Activated CD4-positive, CD25-positive, alpha-beta regulatory T cell treated with anti-CD3 and anti-CD28 coated beads, Interleukin-2, amount 50 U/mL, for 16 hours (primary cell): ENCODE results near the gene LIFR.

ENCODE experiments used
- DNase-seq: peaks from one replicate; pipeline ENCODE4 v3.0.0-alpha.2; 2020; ENCODE audit warnings: low read depth, low spot score

Gene LIFR

DNA sequence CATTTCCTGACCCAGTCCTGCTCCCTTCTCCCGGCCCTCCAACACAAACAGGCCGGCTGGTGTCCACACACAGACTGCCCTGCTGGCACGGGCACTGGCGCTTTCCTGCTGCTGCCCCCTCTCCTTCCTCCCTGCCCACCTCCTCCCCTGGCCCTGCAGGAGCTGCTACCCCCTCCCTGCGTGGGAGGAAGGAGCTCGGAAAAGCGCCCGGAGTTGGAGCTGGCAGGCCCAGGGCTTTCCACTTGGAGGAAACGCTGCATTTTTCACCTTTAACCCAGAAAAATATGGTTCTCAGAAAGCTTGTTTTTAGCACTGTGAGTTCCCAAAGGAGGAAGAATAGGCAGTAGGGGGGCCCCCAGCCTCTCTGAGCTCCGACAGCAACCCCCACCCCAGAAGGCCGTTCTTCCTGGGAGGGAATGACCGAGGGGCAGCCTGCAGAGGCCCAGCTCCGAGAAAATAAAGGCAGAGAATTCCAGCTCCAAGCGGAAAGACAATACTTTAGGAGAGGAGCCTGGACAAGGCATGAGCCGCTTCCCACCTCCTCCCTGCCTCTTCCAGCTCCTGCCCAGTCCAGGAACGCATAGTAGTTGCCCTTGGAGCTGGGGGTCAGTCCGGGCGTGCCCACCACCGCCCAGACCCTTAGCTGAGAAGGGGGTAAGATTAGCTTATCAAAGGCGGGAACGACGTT lies 88.9 kb downstream of the LIFR start:
- no peak for DNase-seq

DNA sequence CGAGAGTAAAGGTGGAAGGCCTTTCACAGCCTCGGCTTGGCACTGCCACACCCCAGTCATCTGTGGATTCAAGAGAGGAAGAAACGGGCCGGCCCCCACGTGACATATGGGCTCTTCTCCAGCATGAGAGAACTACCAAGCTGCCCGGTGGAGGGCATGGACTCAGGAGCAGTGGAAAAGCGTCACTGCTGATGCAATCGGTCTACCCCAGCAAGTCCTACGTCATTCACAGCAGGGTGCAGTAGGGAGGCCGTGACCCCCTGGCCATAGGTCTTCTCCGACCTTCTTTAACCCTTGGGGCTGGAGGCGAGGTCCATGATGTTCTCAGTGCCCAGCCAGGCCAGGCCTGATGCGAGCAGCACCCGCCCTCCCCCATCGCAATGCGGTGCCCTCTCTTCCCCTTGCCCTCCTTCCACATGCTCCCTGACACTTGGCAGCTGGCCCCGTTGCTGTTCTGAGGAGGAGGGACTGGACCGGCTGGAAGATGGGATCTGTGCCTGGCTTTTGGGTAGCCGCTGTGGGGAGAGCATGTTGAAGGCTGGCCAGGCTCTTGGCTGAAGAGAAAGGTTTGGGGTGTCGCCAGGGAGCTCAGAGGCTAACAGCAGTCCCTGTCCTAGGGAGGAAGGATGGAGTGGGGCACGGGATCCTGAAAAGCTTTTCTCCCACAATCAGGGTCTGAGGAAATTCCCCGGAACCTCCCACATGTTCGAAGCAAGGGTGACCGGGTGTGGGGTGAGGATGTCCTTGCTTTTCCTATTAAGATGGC lies 89.8 kb downstream of the LIFR start:
- DNase-seq: no peak

DNA sequence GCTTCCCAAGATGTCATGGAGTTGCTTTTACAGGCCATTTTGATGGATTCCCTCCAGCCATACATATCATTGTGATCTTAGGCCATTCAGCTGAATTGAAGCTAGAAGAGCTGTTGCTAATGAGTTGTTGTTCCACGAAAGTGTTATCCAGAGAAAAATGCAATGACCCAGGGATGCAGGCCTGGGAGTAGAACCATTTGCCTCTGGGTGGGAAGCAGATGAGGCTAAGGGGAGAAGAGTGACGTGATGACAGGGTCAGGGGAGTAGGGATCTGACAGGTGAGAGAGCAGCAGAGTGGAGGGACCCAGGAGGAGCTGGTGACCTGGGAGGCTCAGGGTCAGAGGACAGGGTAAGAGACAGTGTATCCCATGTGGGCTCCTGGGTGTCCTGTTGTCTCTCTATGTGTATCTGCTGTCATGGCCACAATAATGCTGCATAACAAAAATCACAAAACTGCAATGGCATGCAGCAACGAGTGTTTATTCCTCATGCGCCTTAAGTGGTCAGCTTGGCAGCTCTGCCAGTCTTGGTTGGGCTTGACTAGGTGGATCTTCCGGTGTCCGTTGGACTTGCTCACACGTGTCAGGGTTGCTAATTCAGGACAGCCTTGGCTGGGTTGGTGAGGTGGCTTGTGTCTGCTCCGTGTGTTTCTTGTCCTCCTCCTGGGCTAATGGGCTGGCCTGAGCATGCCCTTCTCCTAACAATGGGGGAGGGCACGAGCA lies 90.6 kb downstream of the LIFR start:
- DNase-seq: no peak

DNA sequence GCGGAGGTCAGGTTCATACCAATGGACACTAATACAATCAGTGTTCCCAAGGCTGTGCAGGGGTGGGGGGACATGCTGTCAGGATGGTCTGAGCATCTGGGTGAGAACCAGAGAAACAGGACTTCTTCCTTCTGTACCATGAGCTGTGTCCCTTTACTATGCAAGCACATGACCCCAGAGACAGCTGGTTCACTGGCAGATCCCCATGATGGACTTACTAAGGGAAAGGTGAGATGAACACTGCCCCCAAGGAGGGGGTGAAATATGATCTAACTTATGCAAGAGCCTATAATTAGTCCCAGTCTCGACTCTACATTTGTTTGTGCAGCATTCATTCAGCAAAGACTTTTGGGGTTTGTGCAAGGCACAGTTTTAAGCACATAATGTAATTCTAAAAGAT lies 91.4 kb downstream of the LIFR start:
- no peak for DNase-seq

DNA sequence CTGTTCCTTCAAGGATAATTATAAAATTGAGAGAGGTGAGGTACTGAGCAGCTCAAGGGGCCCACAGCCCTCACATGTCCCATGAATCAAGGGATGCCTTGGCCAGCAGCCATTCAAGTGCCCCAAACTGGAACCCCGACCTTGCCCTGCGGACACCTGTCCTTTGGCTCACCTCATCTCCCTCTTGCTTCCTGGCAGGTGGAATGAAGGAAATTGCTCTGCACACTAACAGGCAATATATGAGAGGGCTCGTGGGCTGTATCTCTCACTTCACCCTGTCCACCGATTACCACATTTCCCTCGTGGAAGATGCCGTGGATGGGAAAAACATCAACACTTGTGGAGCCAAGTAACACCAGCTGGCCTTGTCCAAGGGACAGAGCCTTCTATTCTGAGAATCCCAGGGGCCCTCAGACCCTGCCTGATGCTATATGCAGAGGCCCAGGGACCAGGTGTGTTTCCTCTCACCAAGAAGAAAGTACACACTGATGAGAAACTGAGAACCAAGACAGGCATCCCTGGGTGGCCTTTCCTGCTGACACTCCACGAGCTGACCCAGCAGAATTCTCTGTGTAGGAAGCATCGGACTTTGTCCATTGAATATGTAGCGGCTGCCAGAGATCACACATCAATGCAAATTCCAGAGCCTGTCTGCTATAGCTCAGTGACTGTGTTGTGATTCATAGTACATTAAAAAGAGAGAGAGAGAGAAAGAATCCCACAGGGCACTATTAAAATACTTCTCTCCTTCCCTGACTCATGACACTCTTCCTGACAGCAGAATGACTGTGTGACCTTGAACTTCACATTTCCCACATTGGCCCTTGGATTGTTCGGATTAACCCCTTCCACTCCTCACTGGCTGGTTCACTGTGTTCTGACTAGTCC lies 92.6 kb downstream of the LIFR start:
- no peak for DNase-seq

DNA sequence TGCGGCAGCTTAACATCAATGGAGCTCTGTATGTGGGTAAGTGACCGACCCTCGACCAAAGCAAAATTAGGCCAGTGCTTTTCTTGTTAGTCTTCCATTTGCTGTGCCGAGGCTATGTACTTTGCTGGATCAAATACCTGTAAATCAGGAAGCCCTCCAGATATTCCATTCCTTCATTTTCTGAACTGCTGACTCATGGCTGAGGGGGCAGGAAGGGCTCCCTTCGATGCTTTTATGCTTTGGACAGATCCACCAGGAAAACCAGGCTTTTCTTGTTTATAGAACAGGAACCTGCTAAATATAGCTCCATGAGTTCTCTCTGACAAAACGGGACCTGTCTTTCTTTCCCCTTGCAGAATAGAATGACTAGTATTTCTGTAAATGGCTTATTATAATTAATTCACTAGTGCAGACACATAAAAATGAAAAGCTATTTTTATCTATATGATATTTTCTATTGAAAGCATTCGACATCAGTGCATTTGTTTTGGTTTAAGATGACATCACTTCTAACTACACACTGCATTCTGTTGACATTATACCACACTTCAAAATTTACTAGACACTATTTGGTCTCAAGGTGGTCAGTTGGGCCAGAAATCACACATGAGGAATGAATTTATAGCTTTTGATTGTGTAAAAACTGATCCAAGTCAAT lies 93.3 kb downstream of the LIFR start:
- no peak for DNase-seq

DNA sequence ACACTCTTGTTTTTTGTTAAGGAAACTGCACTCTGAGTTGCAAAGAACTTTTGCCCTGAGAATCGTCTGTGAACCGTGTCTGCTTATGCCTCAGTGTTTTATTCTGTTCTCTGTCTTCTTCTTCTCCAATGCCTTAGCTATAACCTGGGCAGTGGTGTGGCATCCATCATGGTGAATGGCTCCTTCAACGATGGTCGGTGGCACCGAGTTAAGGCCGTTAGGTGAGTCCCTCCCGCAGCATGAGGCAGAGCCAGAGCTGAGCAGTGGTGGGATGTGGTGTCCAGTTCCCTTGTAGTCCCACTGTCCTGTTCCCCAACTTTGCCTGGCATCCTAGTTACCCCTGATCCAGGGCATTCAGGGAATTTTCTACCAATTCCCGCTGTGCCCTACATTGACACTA lies 98.3 kb downstream of the LIFR start:
- no peak for DNase-seq

DNA sequence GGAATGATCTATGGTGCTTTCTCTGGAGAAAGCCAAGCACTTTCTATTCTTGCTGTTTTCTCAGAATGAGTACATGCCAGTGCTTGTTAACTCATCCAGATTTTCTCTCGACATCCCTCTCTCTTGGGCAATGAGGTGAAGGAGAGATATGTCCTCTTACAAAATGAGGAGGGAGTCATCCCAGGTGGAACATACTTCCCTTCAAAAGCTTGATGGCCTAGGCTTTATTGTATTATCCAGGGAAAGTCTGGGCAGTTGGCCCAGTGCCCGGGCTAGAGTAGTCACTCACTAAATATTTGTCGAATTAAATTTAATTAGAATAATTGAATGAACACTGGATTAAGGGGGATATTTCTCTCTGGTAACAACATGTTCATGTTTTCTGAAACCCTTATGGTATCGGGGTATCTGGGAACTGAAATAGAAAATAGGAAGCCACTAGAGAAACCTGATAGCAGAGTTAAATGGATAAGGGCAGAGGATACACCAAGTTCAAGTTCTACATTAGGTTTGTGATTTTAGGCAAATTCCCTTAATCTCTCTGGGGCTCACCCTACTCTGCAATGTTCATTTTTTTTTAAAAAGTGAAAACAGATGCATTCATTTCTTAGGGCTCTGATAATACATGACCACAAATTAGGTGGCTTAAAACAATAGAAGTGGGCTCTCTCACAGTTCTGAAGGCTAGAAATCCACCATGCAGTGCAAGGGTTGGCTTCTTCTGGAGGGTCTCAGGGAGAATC lies 99.6 kb downstream of the LIFR start:
- DNase-seq: no peak

DNA sequence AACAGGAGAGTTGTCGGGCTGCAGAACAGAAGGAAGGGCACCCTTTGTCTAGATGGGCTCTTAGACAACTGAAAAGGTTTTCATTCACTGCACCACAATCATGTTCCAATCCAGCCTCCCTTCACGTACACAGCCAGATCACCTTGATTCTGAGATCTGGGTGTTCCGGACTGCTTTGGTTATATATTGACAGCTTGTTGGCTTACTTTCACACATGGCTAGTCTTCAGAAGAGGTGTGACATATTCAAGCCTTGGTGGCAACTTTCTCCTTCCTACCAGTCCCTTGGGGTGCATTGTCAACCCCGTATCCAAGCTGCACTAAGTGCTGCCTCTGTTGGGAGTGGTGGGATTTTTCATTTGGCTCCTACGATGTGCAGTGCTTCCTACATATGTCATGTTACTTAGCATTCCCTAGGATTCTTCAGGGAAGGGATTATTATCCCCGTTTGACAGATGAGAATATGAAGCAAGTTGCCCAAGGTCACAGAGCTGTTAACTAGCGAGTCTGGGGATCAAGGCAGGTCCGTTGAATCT lies 100.6 kb downstream of the LIFR start:
- no peak for DNase-seq

DNA sequence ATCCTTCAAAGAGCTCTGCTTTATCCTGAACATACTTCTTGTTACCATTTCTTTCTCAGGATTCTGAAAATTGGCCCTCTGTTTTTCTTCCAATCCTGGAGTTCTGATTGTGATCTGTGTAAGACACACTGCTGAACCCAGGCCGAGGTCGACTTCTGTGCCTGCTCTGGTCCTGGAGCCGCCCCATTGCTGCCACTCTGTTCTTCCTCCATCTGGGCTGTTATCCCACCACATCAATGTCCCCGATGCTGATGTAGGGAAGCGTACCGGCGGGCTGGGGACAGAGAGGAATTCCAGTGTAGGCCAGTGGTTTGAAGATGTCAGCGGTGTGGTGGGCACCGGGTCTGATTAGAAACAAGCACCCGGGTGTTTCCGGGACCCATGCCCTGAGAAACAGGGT lies 102.5 kb downstream of the LIFR start:
- DNase-seq: no peak

DNA sequence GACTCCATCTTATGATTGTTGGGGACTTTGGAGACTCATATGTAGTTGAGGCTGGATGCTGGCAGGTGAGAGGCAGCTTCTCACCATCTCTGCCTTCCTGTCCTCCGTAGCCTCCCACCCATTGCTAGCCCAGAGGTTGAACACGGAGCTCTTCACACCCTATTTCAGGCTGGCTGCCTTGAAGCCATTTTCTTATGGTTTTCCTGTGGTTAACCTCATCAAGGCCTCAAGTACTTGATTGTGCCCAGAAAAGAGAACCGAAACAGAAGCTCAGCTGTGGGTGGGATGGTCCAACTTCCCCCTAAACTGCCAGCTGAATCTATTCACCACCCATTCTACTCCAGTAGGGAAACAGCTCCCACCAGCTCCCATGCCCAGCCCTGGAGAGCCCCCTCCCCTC lies 102.9 kb downstream of the LIFR start:
- peak; percentile 16 for DNase-seq

DNA sequence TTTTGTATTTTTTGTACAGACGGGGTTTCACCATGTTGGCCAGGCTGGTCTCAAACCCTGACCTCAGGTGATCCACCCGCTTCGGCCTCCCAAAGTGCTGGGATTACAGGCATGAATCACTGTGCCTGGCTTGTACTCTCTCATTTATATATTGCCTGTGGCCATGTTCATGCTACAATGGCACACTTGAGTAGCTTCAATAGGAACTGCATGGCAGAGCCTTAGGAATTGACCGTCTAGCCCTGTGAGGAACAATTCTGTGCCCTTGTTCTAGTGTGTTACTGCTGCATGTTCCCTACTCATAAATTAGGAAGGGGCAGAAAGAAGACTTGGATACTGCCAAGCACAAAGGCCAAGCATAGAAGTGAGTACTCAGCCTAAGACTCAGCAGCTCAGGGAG lies 104.2 kb downstream of the LIFR start:
- DNase-seq: no peak

DNA sequence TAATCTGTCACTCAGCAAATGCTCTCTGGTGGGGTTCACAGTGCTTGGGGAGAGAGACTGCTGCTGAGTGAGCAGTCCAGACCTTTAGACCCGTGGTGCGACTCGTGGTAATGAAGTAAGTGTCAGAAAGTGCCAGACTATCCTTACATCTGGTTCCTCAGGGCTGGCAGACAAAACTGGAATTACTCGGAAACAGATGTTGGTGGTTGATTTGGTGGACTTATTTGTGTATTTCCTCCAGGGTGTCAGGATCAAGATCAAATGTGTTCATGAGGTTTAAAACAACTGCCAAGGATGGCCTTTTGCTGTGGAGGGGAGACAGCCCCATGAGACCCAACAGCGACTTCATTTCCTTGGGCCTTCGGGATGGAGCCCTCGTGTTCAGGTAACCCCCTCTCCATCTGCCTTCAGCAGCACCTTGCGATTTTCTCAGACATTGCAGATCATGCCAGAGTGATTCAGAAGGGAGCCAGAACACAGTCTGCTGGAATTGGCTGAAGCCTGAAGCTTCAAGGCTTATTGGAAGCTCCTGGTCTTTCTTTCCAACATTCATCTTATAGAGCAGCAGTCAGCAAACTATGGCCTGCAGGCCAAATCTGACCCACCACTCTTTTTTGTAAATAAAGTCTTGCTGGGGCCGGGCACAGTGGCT lies 105.2 kb downstream of the LIFR start:
- DNase-seq: no peak

DNA sequence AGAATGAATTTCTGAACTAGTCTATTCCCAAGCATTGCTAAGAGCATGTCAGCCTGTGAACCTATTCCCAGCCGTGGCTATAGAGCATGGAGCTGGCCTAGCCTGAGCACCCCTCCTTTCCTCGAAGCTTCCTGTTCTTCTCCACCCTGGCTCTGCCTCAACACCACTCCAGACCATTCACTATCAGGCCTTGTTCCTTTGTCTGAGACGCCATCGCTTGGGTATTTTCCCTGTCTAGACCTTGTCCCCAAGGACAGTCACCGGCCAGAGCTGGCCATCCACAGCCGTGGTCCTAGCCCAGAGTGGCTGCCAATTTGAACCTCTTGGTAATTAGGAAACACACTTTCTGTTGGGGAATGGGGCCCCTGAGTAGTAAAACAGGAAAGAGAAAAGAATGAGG lies 105.8 kb downstream of the LIFR start:
- no peak for DNase-seq

DNA sequence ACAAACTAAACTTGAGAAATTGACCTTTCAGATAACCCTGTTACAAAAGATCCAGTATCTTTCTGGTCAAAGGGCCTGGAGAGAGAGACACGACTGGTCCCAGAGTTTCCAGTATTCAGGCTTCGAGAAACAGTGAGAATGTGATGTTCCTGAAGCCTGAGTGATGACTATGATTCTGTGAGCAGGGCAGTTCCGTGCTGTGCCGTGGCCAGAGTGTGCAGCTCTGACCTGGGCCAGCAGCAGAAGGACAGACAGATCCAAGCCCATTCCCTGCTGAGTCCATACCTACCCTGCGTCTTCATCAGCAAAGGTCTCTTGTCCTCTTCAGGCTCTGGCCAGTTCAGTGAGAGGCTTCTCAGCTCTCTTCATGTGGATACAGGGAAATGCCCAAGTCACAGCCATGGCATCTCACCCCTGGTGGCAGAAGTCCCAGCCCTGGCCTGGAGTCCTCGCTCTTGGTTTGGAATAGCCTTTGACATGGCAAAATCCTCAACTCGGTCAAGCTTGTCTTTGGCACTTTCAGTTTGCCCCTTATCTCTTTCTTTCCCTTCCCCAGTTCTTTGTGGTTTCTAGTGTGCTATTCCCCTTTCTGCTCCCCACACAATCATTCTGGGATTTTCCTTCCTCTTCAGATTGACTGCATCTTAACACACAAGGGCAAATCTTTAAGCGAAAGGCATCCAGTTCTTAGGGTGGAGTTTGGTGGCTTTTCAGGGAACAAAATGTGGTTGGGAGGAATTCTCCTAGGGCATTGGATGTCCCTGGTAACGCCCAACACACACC lies 107.7 kb downstream of the LIFR start:
- DNase-seq: no peak

DNA sequence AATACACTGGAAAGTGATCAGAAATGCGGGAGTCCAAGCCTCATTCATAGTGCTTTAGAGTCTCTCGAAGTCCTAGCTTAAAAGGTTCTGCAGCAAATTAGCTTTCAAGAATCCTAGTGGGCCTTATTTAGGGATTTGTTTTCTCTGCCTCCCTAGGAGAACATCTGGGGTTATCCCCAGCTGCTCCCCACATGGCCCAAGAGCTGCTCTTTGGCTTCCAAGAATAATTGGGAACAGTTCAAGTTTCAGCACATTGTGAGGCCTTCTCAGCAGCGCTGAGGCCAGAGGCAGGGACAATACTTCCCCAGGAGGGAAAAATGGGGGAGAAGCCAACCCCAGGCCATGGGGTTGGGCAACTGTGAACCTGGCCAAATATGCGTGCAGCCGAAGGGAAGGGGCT lies 108.7 kb downstream of the LIFR start:
- no peak for DNase-seq

DNA sequence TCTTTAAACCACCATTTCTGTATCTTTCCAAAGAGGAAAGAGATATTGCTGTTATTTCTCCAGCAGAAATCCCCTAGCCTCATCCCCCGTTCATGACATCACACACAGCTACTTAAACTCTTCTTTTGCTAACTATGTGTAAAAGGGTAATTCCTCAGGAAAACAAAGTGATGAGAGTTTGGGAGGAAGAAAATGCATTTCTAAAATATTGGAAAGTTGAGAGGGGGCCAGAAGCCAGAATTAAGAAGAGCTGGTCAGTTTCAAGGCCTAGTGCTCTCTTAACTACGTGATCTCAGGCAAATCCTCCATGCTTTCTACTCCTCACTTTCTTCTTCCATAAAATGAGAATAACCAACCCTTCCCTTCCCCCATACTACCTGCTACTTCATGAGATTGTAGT lies 109.4 kb downstream of the LIFR start:
- DNase-seq: no peak

DNA sequence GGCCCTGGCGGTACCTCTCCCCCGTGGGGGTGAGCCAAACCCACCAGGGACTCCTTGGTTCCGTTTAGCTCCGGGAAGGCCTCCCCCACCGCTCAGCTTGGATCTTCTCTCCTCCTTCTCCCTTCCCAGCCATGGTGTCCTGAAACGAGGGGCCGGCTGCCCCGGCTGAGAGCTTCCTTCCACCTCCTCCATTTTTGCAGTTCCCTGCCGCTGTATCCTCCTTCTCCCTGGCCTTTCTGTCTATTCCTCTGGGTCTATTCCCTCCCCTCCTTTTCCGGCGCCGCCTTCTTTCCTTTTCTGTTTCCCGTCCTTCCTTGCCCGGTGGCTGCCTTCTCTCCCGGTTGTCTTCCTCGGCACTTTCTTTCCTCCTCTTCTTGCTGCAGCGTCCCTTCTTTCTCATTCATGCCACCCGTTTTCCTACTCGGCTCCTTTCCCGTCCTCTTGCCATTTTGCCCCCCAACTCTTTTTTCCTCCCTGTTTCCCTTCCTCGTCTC lies 110.4 kb downstream of the LIFR start:
- DNase-seq: no peak
